ENCODE measurements around the gene IER5L.

IER5L gene

DNA sequence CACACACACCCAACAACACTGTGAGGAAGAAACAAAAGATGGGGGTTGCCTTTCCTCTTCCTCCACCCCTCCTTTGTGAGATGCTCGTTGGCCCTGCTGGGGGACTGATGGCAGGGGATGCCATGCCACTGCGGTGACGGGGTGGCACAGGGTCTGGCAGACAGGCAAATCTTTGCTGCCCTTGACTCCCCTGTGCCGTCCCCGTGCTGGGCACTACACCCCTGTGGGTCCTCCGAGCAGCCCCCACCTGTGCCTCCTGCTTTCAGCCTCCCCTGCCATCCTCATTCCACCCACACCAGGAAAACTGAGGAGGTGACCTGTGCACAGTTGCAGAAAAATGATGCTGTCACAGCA, 40.2 kb upstream of the IER5L start:
- Histone ChIP-seq H3K27me3 (replicated peaks) (no peaks in the 10 kb centered on the region), H3K27ac (no peak overlapping the region), H3K4me3 (ENCODE audit: low read depth, low read length) (no peak overlapping the region), H3K36me3 (replicated peaks) (no peaks in the 10 kb centered on the region)
- no peak for DNase-seq
- in situ Hi-C loops (cut with HindIII; ENCODE audit: low pct_ligation_motif_present, low sequenced_read_pairs): no loop called here
- no peak for TF ChIP-seq CTCF (IDR thresholded peaks at IDR 0.05; ENCODE audit: low read depth, low read length, missing control alignments)

- in situ Hi-C loops (cut with HindIII; ENCODE audit: low pct_ligation_motif_present, low sequenced_read_pairs): no loop called here
- no peak for TF ChIP-seq CTCF (IDR thresholded peaks at IDR 0.05; ENCODE audit: low read depth, low read length, missing control alignments)
- H3K27me3 ChIP-seq (replicated peaks): no peaks in the 10 kb centered on the region
- DNase-seq: no peak
- H3K4me3 ChIP-seq (ENCODE audit: low read depth, low read length): no peak overlapping the region
- no peak overlapping the region for H3K27ac ChIP-seq
- H3K36me3 ChIP-seq (replicated peaks): no peaks in the 10 kb centered on the region
These were observed 35.5 kb upstream of the IER5L start for GRCh38 chr9:129213551-129213950.

- no peak for DNase-seq
- Histone ChIP-seq H3K27me3 (replicated peaks) (no peaks in the 10 kb centered on the region), H3K4me3 (ENCODE audit: low read depth, low read length) (no peak overlapping the region), H3K27ac (no peak overlapping the region), H3K36me3 (replicated peaks) (no peaks in the 10 kb centered on the region)
- in situ Hi-C loops (cut with HindIII; ENCODE audit: low pct_ligation_motif_present, low sequenced_read_pairs): no loop called here
- TF ChIP-seq CTCF (IDR thresholded peaks at IDR 0.05; ENCODE audit: low read depth, low read length, missing control alignments): no peak
These were observed 33.6 kb upstream of the IER5L start for GRCh38 chr9:129211686-129212085.

DNA sequence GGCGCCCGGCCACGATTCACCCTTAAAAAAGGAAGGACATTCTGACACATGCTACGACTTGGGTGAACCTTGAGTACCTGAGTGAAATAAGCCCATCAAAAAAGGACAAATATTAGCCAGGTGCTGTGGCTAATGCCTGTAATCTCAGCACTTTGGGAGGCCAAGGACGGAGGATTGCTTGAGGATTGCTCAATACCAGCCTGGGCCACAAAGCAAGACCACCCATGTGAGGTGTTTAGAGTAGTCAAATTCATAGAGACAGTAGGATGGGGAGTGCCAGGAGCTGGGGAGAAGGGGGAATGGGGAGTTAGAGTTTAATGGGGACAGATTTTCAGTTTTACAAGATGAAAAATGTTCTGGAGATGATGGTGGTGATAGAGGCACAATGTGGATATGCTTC, 32.1 kb upstream of the IER5L start:
- in situ Hi-C loops (cut with HindIII; ENCODE audit: low pct_ligation_motif_present, low sequenced_read_pairs): no loop called here

GRCh38 chr9:129209580-129209979, 31.5 kb upstream of the IER5L start:
- H3K27me3 ChIP-seq (replicated peaks): no peaks in the 10 kb centered on the region
- no peak for DNase-seq
- TF ChIP-seq CTCF (IDR thresholded peaks at IDR 0.05; ENCODE audit: low read depth, low read length, missing control alignments): no peak
- H3K4me3 ChIP-seq (ENCODE audit: low read depth, low read length): no peak overlapping the region
- H3K27ac ChIP-seq: no peak overlapping the region
- in situ Hi-C loops (cut with HindIII; ENCODE audit: low pct_ligation_motif_present, low sequenced_read_pairs): no loop called here
- no peaks in the 10 kb centered on the region for H3K36me3 ChIP-seq (replicated peaks)

More for the DNA sequence above, 32.1 kb upstream of the IER5L start:
- no peak for DNase-seq
- Histone ChIP-seq H3K27me3 (replicated peaks) (no peaks in the 10 kb centered on the region), H3K27ac (no peak overlapping the region), H3K4me3 (ENCODE audit: low read depth, low read length) (no peak overlapping the region), H3K36me3 (replicated peaks) (no peaks in the 10 kb centered on the region)
- TF ChIP-seq CTCF (IDR thresholded peaks at IDR 0.05; ENCODE audit: low read depth, low read length, missing control alignments): no peak

- in situ Hi-C loops (cut with HindIII; ENCODE audit: low pct_ligation_motif_present, low sequenced_read_pairs): no loop called here
- no peaks in the 10 kb centered on the region for H3K36me3 ChIP-seq (replicated peaks)
- H3K4me3 ChIP-seq (ENCODE audit: low read depth, low read length): no peak overlapping the region
- DNase-seq: no peak
- TF ChIP-seq CTCF (IDR thresholded peaks at IDR 0.05; ENCODE audit: low read depth, low read length, missing control alignments): no peak
- no peaks in the 10 kb centered on the region for H3K27me3 ChIP-seq (replicated peaks)
- H3K27ac ChIP-seq: no peak overlapping the region
These were observed 31.0 kb upstream of the IER5L start for GRCh38 chr9:129209109-129209508.
